ENCODE measurements around the gene YKT6.

DNA sequence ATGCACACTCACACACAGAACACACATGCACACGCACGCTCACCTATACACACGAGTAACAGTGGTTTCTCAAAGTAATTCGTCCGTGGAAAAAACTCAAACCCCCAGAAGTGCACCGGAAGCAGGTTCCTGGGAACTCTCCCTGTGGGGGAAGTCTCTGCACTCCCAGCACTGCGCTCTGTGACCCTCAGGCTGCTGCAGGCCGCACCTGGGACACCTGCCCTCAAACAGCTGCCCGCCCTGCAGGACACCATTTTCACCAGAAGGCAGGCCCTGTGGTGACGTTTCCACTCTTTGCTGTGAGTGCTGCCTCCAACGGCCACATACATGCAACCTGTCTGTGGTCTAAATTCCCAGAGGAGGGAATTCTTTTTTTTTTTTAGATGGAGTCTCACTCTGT lies 21.3 kb downstream of the YKT6 start:
- TF ChIP-seq, protein P1, sequence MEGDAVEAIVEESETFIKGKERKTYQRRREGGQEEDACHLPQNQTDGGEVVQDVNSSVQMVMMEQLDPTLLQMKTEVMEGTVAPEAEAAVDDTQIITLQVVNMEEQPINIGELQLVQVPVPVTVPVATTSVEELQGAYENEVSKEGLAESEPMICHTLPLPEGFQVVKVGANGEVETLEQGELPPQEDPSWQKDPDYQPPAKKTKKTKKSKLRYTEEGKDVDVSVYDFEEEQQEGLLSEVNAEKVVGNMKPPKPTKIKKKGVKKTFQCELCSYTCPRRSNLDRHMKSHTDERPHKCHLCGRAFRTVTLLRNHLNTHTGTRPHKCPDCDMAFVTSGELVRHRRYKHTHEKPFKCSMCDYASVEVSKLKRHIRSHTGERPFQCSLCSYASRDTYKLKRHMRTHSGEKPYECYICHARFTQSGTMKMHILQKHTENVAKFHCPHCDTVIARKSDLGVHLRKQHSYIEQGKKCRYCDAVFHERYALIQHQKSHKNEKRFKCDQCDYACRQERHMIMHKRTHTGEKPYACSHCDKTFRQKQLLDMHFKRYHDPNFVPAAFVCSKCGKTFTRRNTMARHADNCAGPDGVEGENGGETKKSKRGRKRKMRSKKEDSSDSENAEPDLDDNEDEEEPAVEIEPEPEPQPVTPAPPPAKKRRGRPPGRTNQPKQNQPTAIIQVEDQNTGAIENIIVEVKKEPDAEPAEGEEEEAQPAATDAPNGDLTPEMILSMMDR (IDR thresholded peaks at IDR 0.05; ENCODE audit: low read depth, low read length) = no peak
- no peak for TF ChIP-seq EZH2phosphoT487 (IDR thresholded peaks at IDR 0.05; ENCODE audit: low read depth)
